NCI-H82 treated with DMSO at 0.1 percent for 48 hours (cell line): ENCODE results near the gene METAP2.

ENCODE experiments used
- DNase-seq: peaks from one replicate; lab custom pipeline; 2025; ENCODE audit not compliant: unreplicated experiment; lab: John Stamatoyannopoulos, UW

Gene METAP2

GRCh38 chr12:95509300-95509699 lies 35.3 kb downstream of the METAP2 start:
- DNase-seq: no peak

GRCh38 chr12:95511977-95512376 lies 38.0 kb downstream of the METAP2 start:
- no peak for DNase-seq

GRCh38 chr12:95513599-95513998 lies 39.6 kb downstream of the METAP2 start:
- no peak for DNase-seq

GRCh38 chr12:95515197-95515596 lies 41.2 kb downstream of the METAP2 start:
- no peak for DNase-seq

GRCh38 chr12:95516757-95517156 lies 42.8 kb downstream of the METAP2 start:
- no peak for DNase-seq

GRCh38 chr12:95517246-95517645 lies 43.3 kb downstream of the METAP2 start:
- DNase-seq: no peak

GRCh38 chr12:95518944-95519343 lies 45.0 kb downstream of the METAP2 start:
- DNase-seq: no peak

GRCh38 chr12:95520816-95521215 lies 46.9 kb downstream of the METAP2 start:
- no peak for DNase-seq

GRCh38 chr12:95522692-95523091 lies 48.7 kb downstream of the METAP2 start:
- no peak for DNase-seq

- DNase-seq: no peak
These were observed 54.5 kb downstream of the METAP2 start for GRCh38 chr12:95528431-95528830.

- DNase-seq: no peak
These were observed 55.8 kb downstream of the METAP2 start for GRCh38 chr12:95529693-95530225.

- no peak for DNase-seq
These were observed 58.9 kb downstream of the METAP2 start for GRCh38 chr12:95532851-95533250.

GRCh38 chr12:95533985-95534384 lies 60.0 kb downstream of the METAP2 start:
- DNase-seq: no peak

GRCh38 chr12:95538006-95538405 lies 64.1 kb downstream of the METAP2 start:
- DNase-seq: no peak

GRCh38 chr12:95538656-95539055 lies 64.7 kb downstream of the METAP2 start:
- DNase-seq: no peak

- DNase-seq: no peak
These were observed 67.5 kb downstream of the METAP2 start for GRCh38 chr12:95541436-95541835.

- no peak for DNase-seq
These were observed 69.4 kb downstream of the METAP2 start for GRCh38 chr12:95543305-95543704.

GRCh38 chr12:95544756-95545155 lies 70.8 kb downstream of the METAP2 start:
- no peak for DNase-seq

- no peak for DNase-seq
These were observed 71.4 kb downstream of the METAP2 start for GRCh38 chr12:95545303-95545702.

- no peak for DNase-seq
These were observed 72.0 kb downstream of the METAP2 start for GRCh38 chr12:95545731-95546490.

GRCh38 chr12:95546491-95546813 lies 72.5 kb downstream of the METAP2 start:
- DNase-seq: peak; percentile 20

GRCh38 chr12:95547522-95548055 lies 73.6 kb downstream of the METAP2 start:
- DNase-seq: no peak

GRCh38 chr12:95548056-95548538 lies 74.1 kb downstream of the METAP2 start:
- DNase-seq: peak; percentile 54
